ENCODE results near the gene CCL4L2. TPM values are rescaled to one million over a fixed set of nuclear protein-coding genes. Genes with fewer than 3 reads are reported as not detected.
"Not testable (repeated sequence)": the region's sequence is repeated elsewhere in the genome, so short reads cannot be mapped to it uniquely, and the experiment has no call there.

The CCL4L2 gene
- 2.6 TPM for total RNA-seq
- long read RNA-seq, partial matches to known transcripts = 0 of 1 reads
- long read RNA-seq, other reads (novel, unspliced or antisense) = 0 of 1 reads

DNA sequence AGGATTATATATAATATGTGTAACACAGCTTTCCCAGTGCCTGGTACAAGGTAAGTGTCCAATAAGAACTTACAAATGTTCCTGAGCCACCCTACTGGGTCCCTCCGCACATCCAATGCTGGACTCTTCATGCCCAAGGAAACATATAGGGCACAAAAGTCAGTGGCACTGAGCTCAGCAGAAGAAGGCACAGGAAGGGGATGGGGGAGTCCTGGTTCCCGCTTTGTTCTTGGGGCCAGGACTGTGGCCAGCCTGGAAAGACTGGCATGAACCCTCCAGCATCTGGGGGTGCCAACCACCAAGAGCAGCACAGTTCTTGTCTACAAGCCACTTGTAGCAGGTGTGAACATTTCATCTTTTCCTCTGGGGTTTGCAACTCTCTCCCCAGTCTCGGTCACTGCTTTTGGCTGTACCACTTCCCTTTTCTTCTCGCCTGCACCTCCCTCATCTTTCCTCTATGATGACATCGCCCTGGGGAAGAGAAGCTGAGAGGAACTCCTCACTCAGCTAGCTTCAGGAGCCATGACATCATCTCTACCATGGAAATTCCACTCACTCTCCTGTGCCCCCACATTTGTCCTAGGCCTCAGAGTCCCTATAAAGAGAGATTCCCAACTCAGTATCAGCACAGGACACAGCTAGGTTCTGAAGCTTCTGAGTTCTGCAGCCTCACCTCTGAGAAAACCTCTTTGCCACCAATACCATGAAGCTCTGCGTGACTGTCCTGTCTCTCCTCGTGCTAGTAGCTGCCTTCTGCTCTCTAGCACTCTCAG, at the start of gene CCL4L2:
Gene CCL4L2 (plus strand): TSS at position 625 of the 773 bp plus-strand sequence.
- H3K4me3 ChIP-seq; H3K36me3 ChIP-seq; H3K27ac ChIP-seq; DNase-seq; H3K4me1 ChIP-seq; intact Hi-C loops (cut with DNase I); H3K9me3 ChIP-seq; H3K27me3 ChIP-seq (ENCODE audit: low read depth): not testable (repeated sequence)
- peak; percentile 81 to 84 for ATAC-seq

DNA sequence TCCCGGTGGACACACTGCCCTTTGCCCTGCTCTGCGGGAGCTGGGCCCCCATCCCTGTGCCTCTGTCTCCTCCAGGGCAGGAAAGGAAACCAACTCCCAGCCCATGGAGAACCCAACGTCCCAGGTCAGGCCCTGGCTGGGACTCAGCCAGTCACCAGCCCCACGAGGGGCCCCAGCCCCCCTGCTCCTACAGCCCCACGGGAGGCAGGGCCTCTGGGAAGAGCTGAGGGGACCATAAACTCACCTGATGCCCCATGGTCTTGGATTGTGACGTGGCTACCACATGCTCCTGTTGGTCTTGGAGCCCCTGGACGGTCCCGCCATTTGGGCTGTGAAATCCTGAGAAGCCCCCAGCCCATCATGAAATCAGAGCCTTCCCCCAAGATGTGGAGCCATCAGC, 42.0 kb upstream of the CCL4L2 start:
- H3K27me3 ChIP-seq (ENCODE audit: low read depth) = not testable (repeated sequence)

DNA sequence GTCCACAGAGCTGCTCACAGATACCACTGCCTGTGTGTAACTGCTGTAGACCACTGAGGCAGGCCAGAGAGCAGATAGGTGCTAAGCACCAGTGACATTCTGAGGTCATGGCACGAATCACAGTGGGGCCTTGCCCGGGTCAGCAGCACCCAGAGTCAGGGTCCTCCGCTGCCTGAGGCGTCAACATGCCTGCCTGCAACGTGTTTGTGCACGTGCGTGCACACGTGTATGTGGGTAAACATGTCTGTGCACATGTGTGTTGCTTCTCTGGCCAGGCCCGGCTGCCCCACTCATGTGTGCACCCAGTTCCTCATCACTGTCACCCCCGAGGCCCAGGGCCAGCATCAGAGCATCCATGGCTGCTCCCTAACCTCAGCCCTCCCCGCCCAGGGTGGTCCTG, 34.3 kb upstream of the CCL4L2 start, which contains the start of gene TBC1D3B:
Gene TBC1D3B (minus strand): TSS at position 101 of the 400 bp plus-strand sequence. CDS start 1,586 bp downstream, outside the sequence.
- H3K4me3 ChIP-seq; H3K27ac ChIP-seq; H3K9me3 ChIP-seq; H3K4me1 ChIP-seq; ATAC-seq; H3K36me3 ChIP-seq; DNase-seq; H3K27me3 ChIP-seq (ENCODE audit: low read depth); intact Hi-C loops (cut with DNase I): not testable (repeated sequence)

More for the DNA sequence above, 42.0 kb upstream of the CCL4L2 start:
- H3K27ac ChIP-seq; intact Hi-C loops (cut with DNase I); ATAC-seq; DNase-seq; H3K36me3 ChIP-seq; H3K4me3 ChIP-seq; H3K9me3 ChIP-seq; H3K4me1 ChIP-seq: not testable (repeated sequence)

DNA sequence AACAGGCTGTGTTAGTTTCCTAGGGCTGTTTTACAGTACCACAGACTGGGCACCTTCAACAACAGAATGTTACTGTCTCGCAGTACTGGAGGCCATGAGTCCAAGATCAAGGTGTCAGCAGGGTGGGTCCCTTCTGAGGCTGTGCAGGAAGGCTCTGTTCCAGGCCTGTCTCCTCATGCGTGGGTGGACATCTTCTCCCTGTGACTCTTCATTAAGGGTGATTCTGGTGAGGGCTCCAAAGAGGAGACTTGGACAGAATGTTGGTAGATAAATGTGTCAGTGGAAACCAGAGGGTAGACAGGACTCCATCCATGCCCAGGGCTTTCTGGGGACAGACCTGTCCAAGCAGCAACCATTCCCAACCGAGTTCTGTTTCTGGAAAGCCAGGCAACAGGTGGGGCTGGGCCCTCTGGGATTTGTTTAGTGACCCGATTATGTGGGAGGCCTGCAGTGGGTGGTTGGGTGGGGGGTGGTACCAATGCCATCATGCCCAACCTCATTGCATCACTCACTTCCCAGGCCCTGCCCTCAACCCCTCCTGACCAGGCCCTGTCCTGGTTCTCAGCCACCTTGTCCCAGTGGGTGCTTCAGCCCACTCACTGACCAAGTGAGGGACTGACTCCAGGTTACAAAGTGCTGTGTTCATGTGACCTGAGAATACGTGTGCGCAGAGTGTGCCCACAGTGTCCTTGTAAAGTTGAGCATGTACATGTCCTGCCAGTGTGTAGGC, 29.3 kb upstream of the CCL4L2 start:
- H3K27me3 ChIP-seq (ENCODE audit: low read depth); ATAC-seq: not testable (repeated sequence)

DNA sequence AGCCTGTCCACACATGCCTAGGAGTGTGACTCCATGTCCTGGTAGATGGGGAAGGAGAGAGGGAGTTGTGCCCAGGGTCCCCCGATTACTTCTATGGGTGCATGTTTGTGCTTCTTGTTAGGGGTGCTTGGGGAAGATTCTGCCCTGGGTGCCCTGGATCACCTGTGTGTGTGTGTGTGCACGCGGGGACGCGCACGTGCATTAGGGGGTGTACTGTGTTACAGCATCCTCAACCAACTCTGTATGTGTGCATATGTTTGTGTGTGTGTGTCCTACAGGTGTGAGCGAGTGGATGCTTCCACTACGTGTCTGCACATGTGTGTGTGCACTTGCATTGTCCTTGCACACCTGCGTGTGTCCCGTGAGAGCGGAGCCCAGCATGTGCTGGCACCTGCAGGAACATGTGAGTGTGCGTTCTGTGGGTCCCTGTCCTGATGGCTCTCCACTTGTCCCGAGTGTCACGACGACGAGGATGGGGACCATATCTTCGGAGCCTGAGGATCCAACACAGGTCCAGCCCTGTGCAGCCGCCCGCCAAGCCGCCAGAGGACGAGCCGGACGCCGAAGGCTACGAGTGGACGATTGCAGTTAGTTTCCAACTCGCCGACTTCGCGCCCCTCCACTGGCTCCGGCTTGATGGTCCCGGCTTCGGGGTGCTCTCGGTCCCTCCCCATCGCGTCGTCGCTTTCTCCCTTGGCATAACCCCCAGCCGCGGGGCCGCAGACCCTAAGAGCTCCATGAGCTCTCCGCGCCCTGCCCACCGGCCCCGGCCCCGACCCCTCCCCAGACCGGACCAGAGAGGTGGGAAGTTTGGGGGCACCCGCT, 28.5 kb upstream of the CCL4L2 start:
- no peaks in the 10 kb centered on the region for H3K36me3 ChIP-seq
- TF ChIP-seq, protein P1, sequence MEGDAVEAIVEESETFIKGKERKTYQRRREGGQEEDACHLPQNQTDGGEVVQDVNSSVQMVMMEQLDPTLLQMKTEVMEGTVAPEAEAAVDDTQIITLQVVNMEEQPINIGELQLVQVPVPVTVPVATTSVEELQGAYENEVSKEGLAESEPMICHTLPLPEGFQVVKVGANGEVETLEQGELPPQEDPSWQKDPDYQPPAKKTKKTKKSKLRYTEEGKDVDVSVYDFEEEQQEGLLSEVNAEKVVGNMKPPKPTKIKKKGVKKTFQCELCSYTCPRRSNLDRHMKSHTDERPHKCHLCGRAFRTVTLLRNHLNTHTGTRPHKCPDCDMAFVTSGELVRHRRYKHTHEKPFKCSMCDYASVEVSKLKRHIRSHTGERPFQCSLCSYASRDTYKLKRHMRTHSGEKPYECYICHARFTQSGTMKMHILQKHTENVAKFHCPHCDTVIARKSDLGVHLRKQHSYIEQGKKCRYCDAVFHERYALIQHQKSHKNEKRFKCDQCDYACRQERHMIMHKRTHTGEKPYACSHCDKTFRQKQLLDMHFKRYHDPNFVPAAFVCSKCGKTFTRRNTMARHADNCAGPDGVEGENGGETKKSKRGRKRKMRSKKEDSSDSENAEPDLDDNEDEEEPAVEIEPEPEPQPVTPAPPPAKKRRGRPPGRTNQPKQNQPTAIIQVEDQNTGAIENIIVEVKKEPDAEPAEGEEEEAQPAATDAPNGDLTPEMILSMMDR (IDR thresholded peaks at IDR 0.05) = no peak
- peaks cover 10% of the 10 kb centered on the region for H3K27me3 ChIP-seq (ENCODE audit: low read depth)
- ATAC-seq (peak; percentile 22 to 23), DNase-seq (no peak)
- no peaks in the 10 kb centered on the region for H3K4me1 ChIP-seq
- peak overlapping the region; percentile 60 for H3K4me3 ChIP-seq
- intact Hi-C loops (cut with DNase I) = no loop called here
- H3K27ac ChIP-seq = peak overlapping the region; percentile 76
- no peaks in the 10 kb centered on the region for H3K9me3 ChIP-seq

More for the DNA sequence above, 29.3 kb upstream of the CCL4L2 start:
- H3K27ac ChIP-seq; intact Hi-C loops (cut with DNase I); DNase-seq; H3K9me3 ChIP-seq; H3K4me3 ChIP-seq; H3K4me1 ChIP-seq; H3K36me3 ChIP-seq: not testable (repeated sequence)

DNA sequence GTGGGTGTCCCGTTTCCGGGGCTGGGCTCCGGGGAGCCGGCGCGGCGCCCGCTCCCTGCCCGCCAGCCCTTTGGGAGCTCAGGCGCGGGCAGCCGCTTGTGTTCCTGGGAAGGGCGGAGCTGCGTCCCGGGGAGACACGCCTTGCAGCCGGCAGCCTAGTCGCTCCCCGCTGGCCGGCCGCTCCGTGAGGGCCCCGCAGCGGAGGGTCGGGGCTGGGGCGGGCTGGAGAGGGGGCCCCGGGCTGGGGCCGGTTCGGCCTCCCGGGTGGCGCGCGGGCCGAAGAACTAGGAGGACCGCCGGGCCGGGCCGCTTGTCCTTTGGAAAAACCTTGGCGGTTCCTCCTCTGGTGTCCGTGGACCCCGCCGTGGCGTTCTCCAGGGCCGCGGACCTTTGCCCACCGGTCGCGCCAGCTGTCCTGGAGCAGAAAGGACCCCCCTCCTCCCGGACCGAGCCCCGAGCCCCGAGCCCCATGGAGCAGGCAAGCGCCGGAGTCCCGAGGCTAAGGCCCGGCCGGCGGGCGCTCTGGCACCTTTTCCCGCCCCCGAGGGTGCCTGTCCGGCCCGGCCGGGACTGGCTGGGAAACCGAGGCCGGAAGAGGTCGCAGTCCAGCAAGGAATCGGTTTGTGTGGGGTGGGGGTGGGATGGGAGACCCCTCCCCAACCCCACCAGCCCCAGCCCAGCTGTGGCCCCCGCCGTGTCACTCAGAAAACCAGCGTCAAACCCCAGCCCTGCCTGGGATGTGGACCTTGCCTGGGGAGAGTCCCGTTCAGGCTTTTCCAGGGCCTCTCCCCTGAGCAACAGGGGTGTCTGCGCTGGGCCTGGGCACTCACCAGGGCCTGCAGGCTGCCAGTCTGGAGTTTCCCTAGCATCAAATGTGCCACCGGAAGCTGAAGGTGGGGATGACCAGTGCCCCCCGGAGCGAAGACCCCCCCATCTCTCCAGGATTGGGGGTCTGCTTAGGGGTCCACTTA, 27.6 kb upstream of the CCL4L2 start:
- DNase-seq (peak; percentile 73), ATAC-seq (peak; percentile 88 to 92)
- intact Hi-C loops (cut with DNase I) = no loop called here
- H3K27me3 ChIP-seq (ENCODE audit: low read depth) = peaks cover 10% of the 10 kb centered on the region
- H3K9me3 ChIP-seq = no peaks in the 10 kb centered on the region
- peak overlapping the region; percentile 60 for H3K4me3 ChIP-seq
- TF ChIP-seq, protein P1 (IDR thresholded peaks at IDR 0.05) = no peak
- no peaks in the 10 kb centered on the region for H3K36me3 ChIP-seq
- no peaks in the 10 kb centered on the region for H3K4me1 ChIP-seq
- peak overlapping the region; percentile 76 for H3K27ac ChIP-seq
